K562 (cell line): Measurements from ENCODE around the gene KMT5C. TPM values are rescaled to one million over a fixed set of nuclear protein-coding genes. Genes with fewer than 3 reads are reported as not detected.

Experiments
- CREB1 ChIP-seq, 2 experiments: sonication (generic) in 1 of 2; formaldehyde crosslinking in 1 of 2; IDR thresholded peaks; 2 replicates each; pipeline versions ENCODE4 v1.6.1 to v1.8.0; 2012 to 2022; ENCODE audit warnings: inconsistent platforms in 1 of 2, mild to moderate bottlenecking in 1 of 2, missing genetic modification reagents in 1 of 2, moderate library complexity in 1 of 2
- CTCF ChIP-seq, 3 experiments: IDR thresholded peaks in 2 of 3; conservative IDR thresholded peaks in 1 of 3; 2 replicates each; pipeline ENCODE4 v1.5.1; 2011 to 2012; ENCODE audit warnings: low read length in 3 of 3, mild to moderate bottlenecking in 3 of 3, control low read depth in 2 of 3, improper control_type of control experiment in 1 of 3, inconsistent platforms in 1 of 3, low read depth in 1 of 3, mixed read lengths in 1 of 3, moderate library complexity in 1 of 3; ENCODE audit not compliant: insufficient read depth in 2 of 3
- E2F5 ChIP-seq: sonication (generic); formaldehyde crosslinking; IDR thresholded peaks from 2 replicates; pipeline ENCODE4 v1.8.0; 2022; ENCODE audit warnings: mild to moderate bottlenecking, missing genetic modification reagents
- ELF2 ChIP-seq: fragments of 250-450 bp; sonication (Bioruptor Pico); IDR thresholded peaks from 2 replicates; pipeline ENCODE4 v1.5.0; 2021; ENCODE audit warnings: mild to moderate bottlenecking
- PTBP1 ChIP-seq: fragments of 200-400 bp; formaldehyde crosslinking; IDR thresholded peaks from 2 replicates; pipeline ENCODE4 v1.6.1; 2017; ENCODE audit warnings: low read depth, low read length
- RBM14 ChIP-seq: fragments of 200-400 bp; formaldehyde crosslinking; IDR thresholded peaks from 2 replicates; pipeline ENCODE4 v1.6.1; 2018; ENCODE audit warnings: low read depth, mild to moderate bottlenecking, low read length, moderate library complexity, borderline replicate concordance; ENCODE audit not compliant: insufficient read depth
- ZNF121 ChIP-seq: sonication (generic); formaldehyde crosslinking; conservative IDR thresholded peaks from 2 replicates; pipeline ENCODE4 v1.8.0; 2022; ENCODE audit warnings: missing genetic modification reagents
- ZNF592 ChIP-seq: fragments of 450-650 bp; IDR thresholded peaks from 2 replicates; pipeline ENCODE4 v1.6.1; 2017; ENCODE audit warnings: antibody characterized with exemption, mild to moderate bottlenecking
- ZNF609 ChIP-seq: sonication (generic); formaldehyde crosslinking; IDR thresholded peaks from 2 replicates; pipeline ENCODE4 v1.8.1; 2023; ENCODE audit warnings: missing genetic modification reagents, mild to moderate bottlenecking, borderline replicate concordance
- polyA plus RNA-seq, 8 experiments: library from polyadenylated mRNA; depleted of rRNA in 4 of 8; stranded (reverse) in 5 of 8; unstranded in 3 of 8; fragments of >200 nt; fragmentation: Nextera tagmentation in 2 of 8; fragmentation: Illumina TruSeq in 1 of 8; extraction: Ambion mirVana in 2 of 8; extraction: Trizol in 1 of 8; gene quantifications; 2 replicates each; pipeline versions ENCODE4 v1.2.1 to v1.2.3, GENCODE V29; 2011 to 2014; ENCODE audit warnings: inconsistent platforms in 1 of 8, missing spikeins in 1 of 8
- total RNA-seq, 7 experiments: library from RNA; depleted of rRNA in 6 of 7; stranded (reverse); fragments of >200 nt in 6 of 7; fragmentation: Illumina TruSeq in 2 of 7; extraction: Trizol in 2 of 7; gene quantifications; 2 replicates each; pipeline versions ENCODE4 v1.2.1 to v1.2.3, GENCODE V29; 2011 to 2021; ENCODE audit warnings: low replicate concordance in 1 of 7
- TF ChIP-seq, protein P1 (sequence below): fragments of 250-450 bp; sonication (Bioruptor Pico); IDR thresholded peaks from 2 replicates; pipeline ENCODE4 v1.5.0; 2020; ENCODE audit warnings: mild to moderate bottlenecking, borderline replicate concordance
- TF ChIP-seq, protein P2 (sequence below): sonication (generic); formaldehyde crosslinking; IDR thresholded peaks from 2 replicates; pipeline ENCODE4 v1.8.0; 2023; ENCODE audit warnings: mild to moderate bottlenecking, missing genetic modification reagents

KMT5C gene
- total and polyA plus RNA-seq, 9 of the 15 experiments (the other 6 are each of a cell fraction or from before 2014, with no cell fraction given): 0.15 to 53.5 (median 16.6) TPM

DNA sequence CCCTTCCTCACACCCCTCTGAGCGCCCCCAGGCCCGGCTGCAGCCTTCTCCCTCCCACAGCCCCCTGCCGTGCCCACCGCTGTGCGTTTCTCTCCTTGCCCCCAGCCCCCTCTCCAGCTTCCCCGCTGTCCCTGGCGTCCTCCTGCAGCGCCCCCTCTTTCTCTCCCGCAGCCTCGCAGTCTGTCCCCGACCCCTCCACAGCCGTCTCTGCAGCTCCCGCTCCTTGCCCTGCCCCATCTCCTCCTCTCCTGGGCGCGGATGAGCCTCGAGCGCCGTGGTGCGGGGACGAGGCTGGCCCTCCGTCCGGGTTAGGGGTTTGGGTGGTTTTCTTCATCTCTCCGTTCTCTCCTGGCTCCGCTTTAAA is 1.1 kb downstream of the KMT5C start (continued):
- TF ChIP-seq E2F5 (CRISPR knock-in tag) (no peak), CTCF (IDR thresholded peaks at IDR 0.05 in 2 of 3, conservative IDR thresholded peaks at IDR 0.05 in 1 of 3; ENCODE audit: insufficient read depth in 2 of 3, low read depth in 1 of 3, low read length in 3 of 3) (peak in 2 of 3 experiments; percentile 37 to 52; a peak in 3 of 6 replicates), ZNF121 (CRISPR knock-in tag) (no peak), PTBP1 (no peak), CREB1 (IDR thresholded peaks at IDR 0.05) (no peak), CREB1 (CRISPR knock-in tag; IDR thresholded peaks at IDR 0.05) (0 out of 2 replicates have a peak, but pooled peaks have one; percentile 45), ZNF609 (CRISPR knock-in tag) (no peak), ZNF592 (no peak), ELF2 (CRISPR knock-in tag) (no peak), RBM14 (no peak)
- TF ChIP-seq, protein P1, sequence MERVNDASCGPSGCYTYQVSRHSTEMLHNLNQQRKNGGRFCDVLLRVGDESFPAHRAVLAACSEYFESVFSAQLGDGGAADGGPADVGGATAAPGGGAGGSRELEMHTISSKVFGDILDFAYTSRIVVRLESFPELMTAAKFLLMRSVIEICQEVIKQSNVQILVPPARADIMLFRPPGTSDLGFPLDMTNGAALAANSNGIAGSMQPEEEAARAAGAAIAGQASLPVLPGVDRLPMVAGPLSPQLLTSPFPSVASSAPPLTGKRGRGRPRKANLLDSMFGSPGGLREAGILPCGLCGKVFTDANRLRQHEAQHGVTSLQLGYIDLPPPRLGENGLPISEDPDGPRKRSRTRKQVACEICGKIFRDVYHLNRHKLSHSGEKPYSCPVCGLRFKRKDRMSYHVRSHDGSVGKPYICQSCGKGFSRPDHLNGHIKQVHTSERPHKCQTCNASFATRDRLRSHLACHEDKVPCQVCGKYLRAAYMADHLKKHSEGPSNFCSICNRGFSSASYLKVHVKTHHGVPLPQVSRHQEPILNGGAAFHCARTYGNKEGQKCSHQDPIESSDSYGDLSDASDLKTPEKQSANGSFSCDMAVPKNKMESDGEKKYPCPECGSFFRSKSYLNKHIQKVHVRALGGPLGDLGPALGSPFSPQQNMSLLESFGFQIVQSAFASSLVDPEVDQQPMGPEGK: no peak
- TF ChIP-seq, protein P2, sequence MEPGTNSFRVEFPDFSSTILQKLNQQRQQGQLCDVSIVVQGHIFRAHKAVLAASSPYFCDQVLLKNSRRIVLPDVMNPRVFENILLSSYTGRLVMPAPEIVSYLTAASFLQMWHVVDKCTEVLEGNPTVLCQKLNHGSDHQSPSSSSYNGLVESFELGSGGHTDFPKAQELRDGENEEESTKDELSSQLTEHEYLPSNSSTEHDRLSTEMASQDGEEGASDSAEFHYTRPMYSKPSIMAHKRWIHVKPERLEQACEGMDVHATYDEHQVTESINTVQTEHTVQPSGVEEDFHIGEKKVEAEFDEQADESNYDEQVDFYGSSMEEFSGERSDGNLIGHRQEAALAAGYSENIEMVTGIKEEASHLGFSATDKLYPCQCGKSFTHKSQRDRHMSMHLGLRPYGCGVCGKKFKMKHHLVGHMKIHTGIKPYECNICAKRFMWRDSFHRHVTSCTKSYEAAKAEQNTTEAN (CRISPR knock-in tag): no peak
